ENCODE results near the gene TRIM9. TPM values are rescaled to one million over a fixed set of nuclear protein-coding genes. Genes with fewer than 3 reads are reported as not detected.

The TRIM9 gene
- total and polyA plus RNA-seq, 2 donors (not counting 3 experiments of a cell fraction or from before 2014, with no cell fraction given): not detected

DNA sequence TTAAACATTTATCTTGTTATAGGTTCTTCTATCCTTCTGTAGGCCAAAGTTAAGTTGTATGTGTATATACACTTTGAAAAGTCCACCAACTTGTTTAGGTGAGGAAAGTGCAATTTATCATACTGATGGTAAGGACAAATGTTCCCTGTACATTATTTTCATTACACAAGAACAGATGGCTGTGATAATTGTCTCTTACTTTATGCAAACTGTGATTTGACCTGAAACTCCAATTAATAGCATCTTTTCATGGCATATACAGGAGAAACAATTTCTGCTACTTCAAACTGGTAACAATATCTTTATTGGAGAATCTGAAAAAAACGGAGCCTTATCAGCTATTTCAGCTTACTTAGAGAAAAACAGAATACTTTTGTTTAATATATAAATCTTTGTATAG is 5.6 kb downstream of the TRIM9 start:
- intact Hi-C loops (cut with micrococcal nuclease) (no loop called here), dilution Hi-C loops (cut with MboI; ENCODE audit: extremely low pct_ligation_motif_present, low sequenced_read_pairs) (no loop called here)
- FAIRE-seq (no peak), DNase-seq (ENCODE audit: low read depth, low spot score) (no peak)
- ChIA-PET CTCF (interaction anchor here (0.8 kb wide), 1 partner anchor 11 kb away, joined by 3 read pairs; no protein-coding TSS in a partner anchor), POLR2A (no interaction called here)
- Histone ChIP-seq H2AFZ (ENCODE audit: low read depth, low read length) (no peak overlapping the region), H3K4me2 (ENCODE audit: insufficient read depth, low read length) (no peak overlapping the region), H3K9ac (replicated peaks; ENCODE audit: extremely low read depth, insufficient read depth, low read length) (no peak overlapping the region), H4K20me1 (replicated peaks; ENCODE audit: control insufficient read depth, extremely low read depth, insufficient read depth, low read length) (no peaks in the 10 kb centered on the region), H3K4me1 (ENCODE audit: control insufficient read depth, extremely low read depth, insufficient read depth, low read length) (no peaks in the 10 kb centered on the region), H3K9me1 (replicated peaks; ENCODE audit: control insufficient read depth, extremely low read depth, insufficient read depth, low read length) (no peaks in the 10 kb centered on the region), H3K36me3 (ENCODE audit: control insufficient read depth in 2 of 2, extremely low read depth in 1 of 2, insufficient read depth in 2 of 2, low read length in 2 of 2) (no peaks in the 10 kb centered on the region), H3K4me3 (replicated peaks in 1 of 3; ENCODE audit: insufficient read depth in 1 of 3, low read depth in 1 of 3, low read length in 3 of 3) (no peak overlapping the region), H3K27ac (ENCODE audit: insufficient read depth, low read depth, low read length) (no peak overlapping the region), H3K9me3 (replicated peaks; ENCODE audit: control insufficient read depth, insufficient read depth, low read length) (no peaks in the 10 kb centered on the region), H3K79me2 (ENCODE audit: control insufficient read depth, insufficient read depth, low read length) (no peaks in the 10 kb centered on the region), H3K27me3 (ENCODE audit: control insufficient read depth in 2 of 2, insufficient read depth in 2 of 2, low read length in 2 of 2) (peaks cover 29 to 41% of the 10 kb centered on the region in 2 experiments)
- TF ChIP-seq CTCF (IDR thresholded peaks at IDR 0.05; ENCODE audit: extremely low read depth in 1 of 2, insufficient read depth in 1 of 2, low read depth in 1 of 2, low read length in 2 of 2): no peak
- TF ChIP-seq MYC (IDR thresholded peaks at IDR 0.05; ENCODE audit: low read depth, low read length): no peak
- TF ChIP-seq, protein P1, sequence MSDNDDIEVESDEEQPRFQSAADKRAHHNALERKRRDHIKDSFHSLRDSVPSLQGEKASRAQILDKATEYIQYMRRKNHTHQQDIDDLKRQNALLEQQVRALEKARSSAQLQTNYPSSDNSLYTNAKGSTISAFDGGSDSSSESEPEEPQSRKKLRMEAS (IDR thresholded peaks at IDR 0.05; ENCODE audit: insufficient read depth, insufficient read length): no peak
- TF ChIP-seq POLR2AphosphoS5 (IDR thresholded peaks at IDR 0.05; ENCODE audit: insufficient read depth, low read depth, low read length): no peak
- TF ChIP-seq JUN (IDR thresholded peaks at IDR 0.05; ENCODE audit: borderline replicate concordance, insufficient read depth, insufficient read length, low read depth): no peak
- no peak for TF ChIP-seq GATA2 (IDR thresholded peaks at IDR 0.05; ENCODE audit: insufficient read depth, insufficient read length, low read depth, low read length)
- no peak for TF ChIP-seq POLR2A (IDR thresholded peaks at IDR 0.05; ENCODE audit: low read depth, low read length)
- TF ChIP-seq FOS (IDR thresholded peaks at IDR 0.05; ENCODE audit: borderline replicate concordance, insufficient read depth, low read length): no peak
- TF ChIP-seq EZH2 (IDR thresholded peaks at IDR 0.05; ENCODE audit: borderline replicate concordance, low read depth, low read length, severe bottlenecking): no peak
- BruUV-seq (replicated peaks): no TSS peak

Data from endothelial cell of umbilical vein (primary cell).